ENCODE data around the gene PIRT. TPM values are rescaled to one million over a fixed set of nuclear protein-coding genes. Genes with fewer than 3 reads are reported as not detected.

Gene PIRT
- total and polyA plus RNA-seq, 2 of the 8 experiments (the other 6 are each of a cell fraction or from before 2014, with no cell fraction given): 0.03 TPM; not detected in 1

- TF ChIP-seq CHD7 (IDR thresholded peaks at IDR 0.05; ENCODE audit: insufficient replicate concordance, low read length) (no peak), EP300 (IDR thresholded peaks at IDR 0.05; ENCODE audit: borderline replicate concordance in 1 of 2, low read depth in 2 of 2, low read length in 2 of 2) (no peak), CREB1 (IDR thresholded peaks at IDR 0.05) (no peak), TAF7 (optimal IDR thresholded peaks at IDR 0.05; ENCODE audit: borderline replicate concordance, low read depth, low read length) (no peak), HDAC2 (IDR thresholded peaks at IDR 0.05; ENCODE audit: borderline replicate concordance in 1 of 2, low read depth in 2 of 2, low read length in 2 of 2) (no peak)
These were observed 64.5 kb downstream of the PIRT start (continued) for GRCh38 chr17:10773391-10773790.

Measured in H1 (cell line).